IMR-90 (cell line): ENCODE measurements around the gene ANKRD13B.

Source experiments
- BHLHE40 ChIP-seq: fragments of 150-350 bp; IDR thresholded peaks from 2 replicates; pipeline ENCODE4 v1.6.1; 2016; ENCODE audit warnings: mild to moderate bottlenecking, low read depth, low read length
- CEBPB ChIP-seq: IDR thresholded peaks from 2 replicates; pipeline ENCODE4 v1.6.1; 2012; ENCODE audit warnings: low read depth, low read length, improper control_type of control experiment
- MAFK ChIP-seq: IDR thresholded peaks from 2 replicates; pipeline ENCODE4 v1.6.1; 2012; ENCODE audit warnings: low read depth, low read length, improper control_type of control experiment
- MAZ ChIP-seq: IDR thresholded peaks from 2 replicates; pipeline ENCODE4 v1.6.1; 2012; ENCODE audit warnings: low read depth, mild to moderate bottlenecking, low read length, improper control_type of control experiment, moderate library complexity, borderline replicate concordance
- MXI1 ChIP-seq: IDR thresholded peaks from 2 replicates; pipeline ENCODE4 v1.6.1; 2012; ENCODE audit warnings: low read depth, mild to moderate bottlenecking, low read length, moderate library complexity, borderline replicate concordance
- POLR2A ChIP-seq: IDR thresholded peaks from 2 replicates; pipeline ENCODE4 v1.6.1; 2012; ENCODE audit warnings: mild to moderate bottlenecking, low read depth, low read length
- RAD21 ChIP-seq: IDR thresholded peaks from 2 replicates; pipeline ENCODE4 v1.6.1; 2012; ENCODE audit warnings: low read length, improper control_type of control experiment
- RCOR1 ChIP-seq: IDR thresholded peaks from 2 replicates; pipeline ENCODE4 v1.6.1; 2012; ENCODE audit warnings: mild to moderate bottlenecking, low read length, improper control_type of control experiment; ENCODE audit not compliant: insufficient replicate concordance
- RFX5 ChIP-seq: IDR thresholded peaks from 2 replicates; pipeline ENCODE4 v1.8.0; 2012; ENCODE audit warnings: low read depth, mild to moderate bottlenecking, low read length, moderate library complexity
- SMC3 ChIP-seq: fragments of 150-350 bp; IDR thresholded peaks from 2 replicates; pipeline ENCODE4 v1.6.1; 2016; ENCODE audit warnings: low read depth, mild to moderate bottlenecking, antibody characterized with exemption, low read length, moderate library complexity
- TF ChIP-seq, protein P1 (sequence below): conservative IDR thresholded peaks from 2 replicates; pipeline ENCODE4 v1.5.1; 2012; ENCODE audit warnings: mild to moderate bottlenecking, low read depth, low read length, improper control_type of control experiment

- TF ChIP-seq, protein P1, sequence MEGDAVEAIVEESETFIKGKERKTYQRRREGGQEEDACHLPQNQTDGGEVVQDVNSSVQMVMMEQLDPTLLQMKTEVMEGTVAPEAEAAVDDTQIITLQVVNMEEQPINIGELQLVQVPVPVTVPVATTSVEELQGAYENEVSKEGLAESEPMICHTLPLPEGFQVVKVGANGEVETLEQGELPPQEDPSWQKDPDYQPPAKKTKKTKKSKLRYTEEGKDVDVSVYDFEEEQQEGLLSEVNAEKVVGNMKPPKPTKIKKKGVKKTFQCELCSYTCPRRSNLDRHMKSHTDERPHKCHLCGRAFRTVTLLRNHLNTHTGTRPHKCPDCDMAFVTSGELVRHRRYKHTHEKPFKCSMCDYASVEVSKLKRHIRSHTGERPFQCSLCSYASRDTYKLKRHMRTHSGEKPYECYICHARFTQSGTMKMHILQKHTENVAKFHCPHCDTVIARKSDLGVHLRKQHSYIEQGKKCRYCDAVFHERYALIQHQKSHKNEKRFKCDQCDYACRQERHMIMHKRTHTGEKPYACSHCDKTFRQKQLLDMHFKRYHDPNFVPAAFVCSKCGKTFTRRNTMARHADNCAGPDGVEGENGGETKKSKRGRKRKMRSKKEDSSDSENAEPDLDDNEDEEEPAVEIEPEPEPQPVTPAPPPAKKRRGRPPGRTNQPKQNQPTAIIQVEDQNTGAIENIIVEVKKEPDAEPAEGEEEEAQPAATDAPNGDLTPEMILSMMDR: no peak
- no peak for TF ChIP-seq SMC3
- no peak for TF ChIP-seq POLR2A
- TF ChIP-seq BHLHE40: no peak
- TF ChIP-seq RAD21: no peak
- TF ChIP-seq MAZ: no peak
- no peak for TF ChIP-seq RFX5
- TF ChIP-seq MAFK: no peak
- TF ChIP-seq MXI1: no peak
- no peak for TF ChIP-seq RCOR1
- TF ChIP-seq CEBPB: no peak
These were observed 5.3 kb upstream of the ANKRD13B start for GRCh38 chr17:29587591-29587990.
